H9 (cell line): ENCODE measurements around the gene B4GALNT4. TPM values are rescaled to one million over a fixed set of nuclear protein-coding genes. Genes with fewer than 3 reads are reported as not detected.

Source experiments
- DNase-seq: peaks from one replicate; pipeline ENCODE4 v3.0.0-alpha.2; 2017
- H2AFZ ChIP-seq: one replicate; pipeline ENCODE4 v1.6.1; 2013; ENCODE audit warnings: mild to moderate bottlenecking, low read length, control low read depth, moderate library complexity
- H2AK5ac ChIP-seq: 2 replicates; pipeline ENCODE4 v1.6.1; 2013; ENCODE audit warnings: low read length, control low read depth, mixed read lengths; ENCODE audit not compliant: insufficient read length
- H2BK120ac ChIP-seq: one replicate; pipeline ENCODE4 v1.6.1; 2013; ENCODE audit warnings: low read depth, mild to moderate bottlenecking, low read length, control low read depth, inconsistent platforms; ENCODE audit not compliant: poor library complexity, severe bottlenecking
- H2BK12ac ChIP-seq: 2 replicates; pipeline ENCODE4 v1.6.1; 2013; ENCODE audit warnings: low read length, control low read depth, mixed read lengths, low read depth; ENCODE audit not compliant: insufficient read length
- H2BK15ac ChIP-seq: 2 replicates; pipeline ENCODE4 v1.6.1; 2013; ENCODE audit warnings: low read depth, low read length, control low read depth
- H2BK20ac ChIP-seq: one replicate; pipeline ENCODE4 v1.6.1; 2013; ENCODE audit warnings: low read depth, mild to moderate bottlenecking, low read length, control low read depth, inconsistent platforms; ENCODE audit not compliant: poor library complexity, severe bottlenecking
- H2BK5ac ChIP-seq: 2 replicates; pipeline ENCODE4 v1.6.1; 2013; ENCODE audit warnings: low read length, control low read depth, mixed read lengths; ENCODE audit not compliant: insufficient read length
- H3K14ac ChIP-seq: 2 replicates; pipeline ENCODE4 v1.6.1; 2013; ENCODE audit warnings: low read length, control low read depth; ENCODE audit not compliant: insufficient read depth
- H3K18ac ChIP-seq: 2 replicates; pipeline ENCODE4 v1.6.1; 2013; ENCODE audit warnings: low read depth, mild to moderate bottlenecking, mixed read lengths, low read length, control low read depth; ENCODE audit not compliant: insufficient read length
- H3K23ac ChIP-seq: 2 replicates; pipeline ENCODE4 v1.6.1; 2013; ENCODE audit warnings: low read length, control low read depth, mixed read lengths, low read depth; ENCODE audit not compliant: insufficient read length
- H3K23me2 ChIP-seq: 2 replicates; pipeline ENCODE4 v1.6.1; 2013; ENCODE audit warnings: low read depth, mild to moderate bottlenecking, mixed read lengths, low read length, control low read depth; ENCODE audit not compliant: insufficient read length, poor library complexity, severe bottlenecking
- H3K27ac ChIP-seq: 2 replicates; pipeline ENCODE4 v1.5.1; 2013; ENCODE audit warnings: low read length, control low read depth, mixed read lengths, low read depth; ENCODE audit not compliant: insufficient read length
- H3K27me3 ChIP-seq: 2 replicates; pipeline ENCODE4 v1.6.1; 2013; ENCODE audit warnings: low read length, control low read depth, inconsistent platforms; ENCODE audit not compliant: insufficient read depth
- H3K4ac ChIP-seq: 2 replicates; pipeline ENCODE4 v1.6.1; 2013; ENCODE audit warnings: low read depth, mild to moderate bottlenecking, control low read depth, inconsistent platforms, low read length, moderate library complexity
- H3K4me1 ChIP-seq: 2 replicates; pipeline ENCODE4 v1.6.1; 2013; ENCODE audit warnings: low read length, control low read depth, inconsistent platforms; ENCODE audit not compliant: insufficient read depth
- H3K4me2 ChIP-seq: 2 replicates; pipeline ENCODE4 v1.6.1; 2013; ENCODE audit warnings: low read length, control low read depth, mixed read lengths; ENCODE audit not compliant: insufficient read length, insufficient read depth
- H3K56ac ChIP-seq: 2 replicates; pipeline ENCODE4 v1.6.1; 2013; ENCODE audit warnings: low read depth, mild to moderate bottlenecking, mixed read lengths, low read length, control low read depth; ENCODE audit not compliant: insufficient read length
- H3K79me1 ChIP-seq: 2 replicates; pipeline ENCODE4 v1.6.1; 2013; ENCODE audit warnings: low read depth, mild to moderate bottlenecking, moderate library complexity, low read length, control low read depth, inconsistent platforms; ENCODE audit not compliant: insufficient read depth, poor library complexity, severe bottlenecking
- H3K79me2 ChIP-seq: 2 replicates; pipeline ENCODE4 v1.6.1; 2013; ENCODE audit warnings: low read length, control low read depth, inconsistent platforms; ENCODE audit not compliant: insufficient read depth
- H3K9ac ChIP-seq: 2 replicates; pipeline ENCODE4 v1.6.1; 2013; ENCODE audit warnings: low read length, control low read depth, mixed read lengths; ENCODE audit not compliant: insufficient read length; ENCODE audit errors: extremely low read depth
- H3K9me3 ChIP-seq: one replicate; pipeline ENCODE4 v1.6.1; 2013; ENCODE audit warnings: low read depth, low read length, inconsistent platforms; ENCODE audit not compliant: control insufficient read depth
- H3T11ph ChIP-seq: one replicate; pipeline ENCODE4 v1.6.1; 2013; ENCODE audit warnings: mild to moderate bottlenecking, low read length, control low read depth, inconsistent platforms
- H4K20me1 ChIP-seq: one replicate; pipeline ENCODE4 v1.6.1; 2013; ENCODE audit not compliant: control insufficient read depth, insufficient read length, insufficient read depth
- H4K5ac ChIP-seq: 2 replicates; pipeline ENCODE4 v1.6.1; 2013; ENCODE audit warnings: low read depth, mild to moderate bottlenecking, mixed read lengths, low read length, control low read depth; ENCODE audit not compliant: insufficient read length
- H4K8ac ChIP-seq: replicated peaks from 2 replicates; pipeline ENCODE4 v1.6.1; 2013; ENCODE audit warnings: low read length, control low read depth, mixed read lengths, low read depth; ENCODE audit not compliant: insufficient read length
- H4K91ac ChIP-seq: 2 replicates; pipeline ENCODE4 v1.6.1; 2013; ENCODE audit warnings: low read depth, mild to moderate bottlenecking, moderate library complexity, mixed read lengths, low read length, control low read depth; ENCODE audit not compliant: insufficient read length
- H3K27ac Mint-ChIP-seq, 3 experiments: 2 replicates in 2 of 3; 3 replicates in 1 of 3; pipeline ENCODE4 v1.8.0; 2020 to 2021; ENCODE audit warnings: mixed read lengths in 3 of 3, mild to moderate bottlenecking in 1 of 3, moderate library complexity in 1 of 3
- H3K27me3 Mint-ChIP-seq: 2 replicates; pipeline ENCODE4 v1.8.0; 2021; ENCODE audit warnings: low read depth, mild to moderate bottlenecking, moderate library complexity, mixed read lengths
- H3K36me3 Mint-ChIP-seq, 3 experiments: 2 replicates in 2 of 3; 3 replicates in 1 of 3; pipeline ENCODE4 v1.8.0; 2020 to 2021; ENCODE audit warnings: low read depth in 3 of 3, mixed read lengths in 3 of 3; ENCODE audit not compliant: insufficient read depth in 1 of 3
- H3K4me1 Mint-ChIP-seq, 2 experiments: 2 replicates each; pipeline ENCODE4 v1.8.0; 2020; ENCODE audit warnings: mixed read lengths in 2 of 2
- H3K4me3 Mint-ChIP-seq, 2 experiments: 2 replicates in 1 of 2; 3 replicates in 1 of 2; pipeline ENCODE4 v1.8.0; 2020 to 2021; ENCODE audit warnings: mild to moderate bottlenecking in 2 of 2, mixed read lengths in 2 of 2, moderate library complexity in 1 of 2
- H3K9me3 Mint-ChIP-seq, 2 experiments: 2 replicates in 1 of 2; 3 replicates in 1 of 2; pipeline ENCODE4 v1.8.0; 2020; ENCODE audit warnings: mild to moderate bottlenecking in 2 of 2, mixed read lengths in 2 of 2, moderate library complexity in 1 of 2
- WGBS: extraction: QIAGEN DNeasy Blood & Tissue Kit; methylation state at CpG from one replicate; pipeline ENCODE4 v1.1.7; 2013; ENCODE audit warnings: missing lambda C conversion rate, low lambda C conversion rate, mixed read lengths; ENCODE audit not compliant: insufficient read length; ENCODE audit errors: extremely low coverage; 5-methylcytosine and 5-hydroxymethylcytosine counted together
- total RNA-seq: library from RNA; stranded (reverse); gene quantifications from 2 replicates; pipeline ENCODE4 v1.2.1, GENCODE V29; 2021
- TF ChIP-seq, protein P1 (sequence below): fragments of 200-600 bp; sonication (generic); conservative IDR thresholded peaks from 3 replicates; pipeline ENCODE4 v1.8.0; 2021; ENCODE audit warnings: antibody characterized with exemption, mild to moderate bottlenecking

Gene B4GALNT4
- total RNA-seq, 1 experiment from 2014 or later: 105 TPM

DNA sequence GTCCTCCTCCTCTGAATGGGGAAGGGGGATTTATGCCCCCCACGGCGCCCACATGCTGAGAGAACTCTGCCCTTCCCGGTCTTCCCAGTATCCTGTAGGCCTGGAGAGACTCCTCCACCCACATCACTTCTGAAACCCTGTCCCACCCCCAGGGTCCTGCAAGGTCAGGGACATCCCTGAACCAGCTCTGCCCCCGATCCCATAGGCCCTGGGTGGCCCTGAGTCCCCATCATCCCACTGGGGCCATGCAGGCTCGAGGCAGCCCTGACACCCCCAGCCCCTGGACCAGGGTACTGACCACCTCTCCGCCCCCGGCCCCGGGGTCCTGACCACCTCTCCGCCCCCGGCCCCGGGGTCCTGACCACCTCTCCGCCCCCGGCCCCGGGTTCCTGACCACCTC is 11.7 kb downstream of the B4GALNT4 start:
- no peaks in the 10 kb centered on the region; a peak in 3 of 5 replicates for H3K9me3 Mint-ChIP-seq
- H3K23me2 ChIP-seq: no peaks in the 10 kb centered on the region
- no peak overlapping the region for H3K4ac ChIP-seq
- no peak overlapping the region for H2BK5ac ChIP-seq
- H3K27ac ChIP-seq: no peak overlapping the region
- no peak overlapping the region for H3K9ac ChIP-seq
- no peak overlapping the region for H3T11ph ChIP-seq
- H3K27me3 Mint-ChIP-seq: no peaks in the 10 kb centered on the region
- TF ChIP-seq, protein P1, sequence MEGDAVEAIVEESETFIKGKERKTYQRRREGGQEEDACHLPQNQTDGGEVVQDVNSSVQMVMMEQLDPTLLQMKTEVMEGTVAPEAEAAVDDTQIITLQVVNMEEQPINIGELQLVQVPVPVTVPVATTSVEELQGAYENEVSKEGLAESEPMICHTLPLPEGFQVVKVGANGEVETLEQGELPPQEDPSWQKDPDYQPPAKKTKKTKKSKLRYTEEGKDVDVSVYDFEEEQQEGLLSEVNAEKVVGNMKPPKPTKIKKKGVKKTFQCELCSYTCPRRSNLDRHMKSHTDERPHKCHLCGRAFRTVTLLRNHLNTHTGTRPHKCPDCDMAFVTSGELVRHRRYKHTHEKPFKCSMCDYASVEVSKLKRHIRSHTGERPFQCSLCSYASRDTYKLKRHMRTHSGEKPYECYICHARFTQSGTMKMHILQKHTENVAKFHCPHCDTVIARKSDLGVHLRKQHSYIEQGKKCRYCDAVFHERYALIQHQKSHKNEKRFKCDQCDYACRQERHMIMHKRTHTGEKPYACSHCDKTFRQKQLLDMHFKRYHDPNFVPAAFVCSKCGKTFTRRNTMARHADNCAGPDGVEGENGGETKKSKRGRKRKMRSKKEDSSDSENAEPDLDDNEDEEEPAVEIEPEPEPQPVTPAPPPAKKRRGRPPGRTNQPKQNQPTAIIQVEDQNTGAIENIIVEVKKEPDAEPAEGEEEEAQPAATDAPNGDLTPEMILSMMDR: no peak
- H2AFZ ChIP-seq: no peak overlapping the region
- no peak for DNase-seq
- H2BK20ac ChIP-seq: no peak overlapping the region
- H3K14ac ChIP-seq: no peak overlapping the region
- no peaks in the 10 kb centered on the region for H3K27me3 ChIP-seq
- peaks cover 21 to 41% (median 31%) of the 10 kb centered on the region in 3 experiments for H3K36me3 Mint-ChIP-seq
- H3K18ac ChIP-seq: no peak overlapping the region
- no peak overlapping the region for H3K56ac ChIP-seq
- peaks cover 2% of the 10 kb centered on the region for H3K9me3 ChIP-seq
- H2BK12ac ChIP-seq: no peak overlapping the region
- H2BK120ac ChIP-seq: no peak overlapping the region
- H3K79me2 ChIP-seq: no peaks in the 10 kb centered on the region
- peaks cover 0 to 3% of the 10 kb centered on the region in 2 experiments; a peak in 1 of 4 replicates for H3K4me1 Mint-ChIP-seq
- H3K27ac Mint-ChIP-seq: no peak overlapping the region
- H3K4me3 Mint-ChIP-seq: no peak overlapping the region
- H4K20me1 ChIP-seq: no peaks in the 10 kb centered on the region
- no peak overlapping the region for H2AK5ac ChIP-seq
- no peak overlapping the region for H3K4me2 ChIP-seq
- no peak overlapping the region for H4K8ac ChIP-seq
- no peak overlapping the region for H4K5ac ChIP-seq
- H3K23ac ChIP-seq: no peak overlapping the region
- H4K91ac ChIP-seq: no peak overlapping the region
- WGBS: no CpG with 5 or more reads among the region's 14 CpGs
- H3K79me1 ChIP-seq: no peaks in the 10 kb centered on the region
- H3K4me1 ChIP-seq: no peaks in the 10 kb centered on the region
- H2BK15ac ChIP-seq: no peak overlapping the region
